H1 (cell line): ENCODE measurements around the gene API5. TPM values are rescaled to one million over a fixed set of nuclear protein-coding genes. Genes with fewer than 3 reads are reported as not detected.

Source experiments
- CTCF ChIA-PET: fragments of 300-600 bp; sonication (Branson Sonifier 250); formaldehyde crosslinking; loops from one replicate; lab custom pipeline; 2021; ENCODE audit not compliant: partially characterized antibody; lab: Charles Lee
- POLR2A ChIA-PET: fragments of 300-600 bp; sonication (Branson Sonifier 250); formaldehyde crosslinking; loops from one replicate; lab custom pipeline; 2021; ENCODE audit warnings: inconsistent platforms; ENCODE audit not compliant: partially characterized antibody; lab: Charles Lee
- DNase-seq, 2 experiments: peaks; one replicate each; pipeline versions ENCODE4 v3.0.0 to v3.0.0-alpha.2; 2010 to 2022; ENCODE audit warnings: low spot score in 2 of 2, low read depth in 1 of 2, mixed read lengths in 1 of 2
- FAIRE-seq: peaks from 2 replicates; lab custom pipeline; 2011; peaks lifted over from hg19 to GRCh38; lab: Jason Lieb, UNC
- H2AFZ ChIP-seq: 2 replicates; pipeline ENCODE4 v1.8.1; 2012; ENCODE audit warnings: low read length, inconsistent platforms
- H2AK5ac ChIP-seq: 2 replicates; pipeline ENCODE4 v1.6.1; 2013; ENCODE audit warnings: low read depth, low read length
- H2BK120ac ChIP-seq: replicated peaks from 2 replicates; pipeline ENCODE3; 2013; ENCODE audit warnings: low read depth, low read length, inconsistent platforms
- H2BK12ac ChIP-seq: 2 replicates; pipeline ENCODE4 v1.6.1; 2013; ENCODE audit warnings: low read depth, low read length
- H2BK15ac ChIP-seq: 2 replicates; pipeline ENCODE4 v1.6.1; 2013; ENCODE audit warnings: low read length
- H2BK20ac ChIP-seq: 2 replicates; pipeline ENCODE4 v1.6.1; 2013; ENCODE audit warnings: low read length
- H2BK5ac ChIP-seq: 2 replicates; pipeline ENCODE4 v1.6.1; 2013; ENCODE audit warnings: low read depth, low read length
- H3K14ac ChIP-seq: 2 replicates; pipeline ENCODE4 v1.6.1; 2013; ENCODE audit warnings: inconsistent platforms; ENCODE audit not compliant: insufficient read length
- H3K18ac ChIP-seq: 2 replicates; pipeline ENCODE4 v1.6.1; 2013; ENCODE audit warnings: low read length; ENCODE audit errors: extremely low read depth
- H3K23ac ChIP-seq: 2 replicates; pipeline ENCODE4 v1.6.1; 2013; ENCODE audit warnings: inconsistent platforms; ENCODE audit not compliant: insufficient read length
- H3K23me2 ChIP-seq: 2 replicates; pipeline ENCODE4 v1.6.1; 2013; ENCODE audit warnings: low read depth, low read length
- H3K27ac ChIP-seq: 2 replicates; pipeline ENCODE4 v1.6.1; 2011; ENCODE audit warnings: low read depth, low read length, inconsistent platforms
- H3K27me3 ChIP-seq, 4 experiments: replicated peaks in 1 of 4; 1 replicate in 1 of 4; 2 replicates in 3 of 4; pipeline versions ENCODE4 v1.6.1 to v1.8.1; 2011 to 2013; ENCODE audit warnings: low read length in 3 of 4, mild to moderate bottlenecking in 3 of 4, inconsistent platforms in 2 of 4, mixed read lengths in 2 of 4, moderate library complexity in 1 of 4; ENCODE audit not compliant: control insufficient read depth in 3 of 4, insufficient read depth in 3 of 4; ENCODE audit errors: extremely low read depth in 1 of 4
- H3K36me3 ChIP-seq, 4 experiments: 2 replicates each; pipeline versions ENCODE4 v1.6.1 to v1.8.1; 2011 to 2013; ENCODE audit warnings: mild to moderate bottlenecking in 4 of 4, low read length in 3 of 4, moderate library complexity in 2 of 4, control low read depth in 1 of 4, inconsistent platforms in 1 of 4; ENCODE audit not compliant: insufficient read depth in 4 of 4, control insufficient read depth in 2 of 4
- H3K4ac ChIP-seq: replicated peaks from 2 replicates; pipeline ENCODE3; 2013; ENCODE audit warnings: low read length, low read depth, mixed read lengths, inconsistent platforms; ENCODE audit not compliant: insufficient read length
- H3K4me1 ChIP-seq, 4 experiments: replicated peaks in 1 of 4; 1 replicate in 1 of 4; 2 replicates in 3 of 4; pipeline versions ENCODE4 v1.6.1 to v1.8.1; 2011 to 2013; ENCODE audit warnings: low read length in 3 of 4, inconsistent platforms in 2 of 4, mixed read lengths in 1 of 4; ENCODE audit not compliant: insufficient read depth in 4 of 4, control insufficient read depth in 3 of 4
- H3K4me2 ChIP-seq, 2 experiments: 2 replicates each; pipeline versions ENCODE4 v1.6.1 to v1.8.1; 2011 to 2013; ENCODE audit warnings: low read depth in 2 of 2, low read length in 2 of 2, control low read depth in 1 of 2, inconsistent platforms in 1 of 2, mild to moderate bottlenecking in 1 of 2; ENCODE audit not compliant: insufficient read depth in 1 of 2
- H3K4me3 ChIP-seq, 4 experiments: fragments of 200-600, 300-600 bp in 1 of 4; sonication (generic), shearing (Covaris generic), sonication (Bioruptor Twin) in 1 of 4; 2 replicates each; pipeline versions ENCODE4 v1.5.1 to v1.8.1; 2011 to 2016; ENCODE audit warnings: low read length in 4 of 4, low read depth in 3 of 4, control low read depth in 2 of 4, inconsistent platforms in 2 of 4, mild to moderate bottlenecking in 2 of 4, mixed read lengths in 1 of 4, moderate library complexity in 1 of 4; ENCODE audit not compliant: insufficient read depth in 2 of 4; ENCODE audit errors: extremely low read depth in 1 of 4
- H3K56ac ChIP-seq: replicated peaks from 2 replicates; pipeline ENCODE3; 2013; ENCODE audit warnings: low read depth, mild to moderate bottlenecking, mixed read lengths, low read length, inconsistent platforms; ENCODE audit not compliant: insufficient read length
- H3K79me1 ChIP-seq: 2 replicates; pipeline ENCODE4 v1.6.1; 2013; ENCODE audit warnings: low read depth, low read length, control low read depth
- H3K79me2 ChIP-seq, 2 experiments: 2 replicates each; pipeline versions ENCODE4 v1.6.1 to v1.8.1; 2012 to 2013; ENCODE audit warnings: low read length in 2 of 2, mild to moderate bottlenecking in 2 of 2, inconsistent platforms in 1 of 2; ENCODE audit not compliant: insufficient read depth in 2 of 2, control insufficient read depth in 1 of 2
- H3K9ac ChIP-seq, 4 experiments: replicated peaks in 1 of 4; 1 replicate in 1 of 4; 2 replicates in 3 of 4; pipeline versions ENCODE4 v1.6.1 to v1.8.1; 2011 to 2013; ENCODE audit warnings: low read depth in 3 of 4, low read length in 3 of 4, control low read depth in 2 of 4, mild to moderate bottlenecking in 2 of 4, moderate library complexity in 2 of 4, inconsistent platforms in 1 of 4; ENCODE audit errors: extremely low read depth in 1 of 4
- H3K9me3 ChIP-seq, 2 experiments: 2 replicates each; pipeline versions ENCODE4 v1.6.1 to v1.8.1; 2012 to 2013; ENCODE audit warnings: mild to moderate bottlenecking in 2 of 2, moderate library complexity in 2 of 2, control low read depth in 1 of 2, inconsistent platforms in 1 of 2, low read depth in 1 of 2, low read length in 1 of 2, mixed read lengths in 1 of 2; ENCODE audit not compliant: insufficient read depth in 2 of 2
- H4K20me1 ChIP-seq, 2 experiments: replicated peaks in 1 of 2; 2 replicates each; pipeline versions ENCODE3 to v1.8.1; 2011 to 2013; ENCODE audit warnings: inconsistent platforms in 2 of 2, low read length in 2 of 2, mild to moderate bottlenecking in 1 of 2; ENCODE audit not compliant: insufficient read depth in 2 of 2, control insufficient read depth in 1 of 2
- H4K5ac ChIP-seq: 2 replicates; pipeline ENCODE4 v1.6.1; 2013; ENCODE audit warnings: low read length, low read depth, mixed read lengths, inconsistent platforms; ENCODE audit not compliant: insufficient read length
- H4K8ac ChIP-seq: 2 replicates; pipeline ENCODE4 v1.8.0; 2013; ENCODE audit warnings: mild to moderate bottlenecking, moderate library complexity, low read length, inconsistent platforms; ENCODE audit not compliant: insufficient read depth; ENCODE audit errors: extremely low read depth
- H4K91ac ChIP-seq: replicated peaks from 2 replicates; pipeline ENCODE3; 2013; ENCODE audit warnings: low read length, mixed read lengths, inconsistent platforms; ENCODE audit not compliant: insufficient read length
- CBX8 ChIP-seq: fragments of 300-800, 300-1000 bp; sonication (generic); IDR thresholded peaks from 2 replicates; pipeline ENCODE4 v1.7.1; 2016; ENCODE audit warnings: low read depth, low read length, borderline replicate concordance
- CTBP2 ChIP-seq: IDR thresholded peaks from 2 replicates; pipeline ENCODE4 v1.7.0; 2011; ENCODE audit warnings: borderline replicate concordance, mild to moderate bottlenecking, moderate library complexity, mixed read lengths, low read length; ENCODE audit not compliant: insufficient read depth, insufficient read length
- JUN ChIP-seq: IDR thresholded peaks from 2 replicates; pipeline ENCODE4 v1.6.1; 2011; ENCODE audit warnings: low read depth, mild to moderate bottlenecking, improper control_type of control experiment, low read length
- PHF8 ChIP-seq: fragments of 200-600 bp; sonication (generic); conservative IDR thresholded peaks from 2 replicates; pipeline ENCODE4 v1.7.1; 2012; ENCODE audit warnings: low read depth, mild to moderate bottlenecking, inconsistent platforms, low read length, moderate library complexity
- RAD21 ChIP-seq, 2 experiments: IDR thresholded peaks in 1 of 2; conservative IDR thresholded peaks in 1 of 2; 2 replicates each; pipeline ENCODE4 v1.6.1; 2011; ENCODE audit warnings: low read depth in 2 of 2, low read length in 2 of 2, improper control_type of control experiment in 1 of 2, inconsistent platforms in 1 of 2, mild to moderate bottlenecking in 1 of 2, moderate library complexity in 1 of 2
- SP1 ChIP-seq: IDR thresholded peaks from 2 replicates; pipeline ENCODE4 v1.6.1; 2011; ENCODE audit warnings: low read depth, low read length
- SRF ChIP-seq: IDR thresholded peaks from 2 replicates; pipeline ENCODE4 v1.6.1; 2011; ENCODE audit warnings: mild to moderate bottlenecking, low read depth, low read length, moderate library complexity
- WGBS, 2 experiments: shearing (Covaris generic) in 1 of 2; methylation state at CpG; one replicate each; pipeline versions ENCODE4 v1.1.6 to v1.1.7; 2013 to 2015; ENCODE audit warnings: low lambda C conversion rate in 2 of 2, mixed read lengths in 2 of 2, inconsistent platforms in 1 of 2, low coverage in 1 of 2, missing lambda C conversion rate in 1 of 2; ENCODE audit not compliant: insufficient replicate concordance in 2 of 2, insufficient coverage in 1 of 2, insufficient read length in 1 of 2; ENCODE audit errors: extremely low coverage in 1 of 2, missing lambda C conversion rate in 1 of 2; 5-methylcytosine and 5-hydroxymethylcytosine counted together
- long read RNA-seq, 2 experiments: library from RNA in 1 of 2; library from capped mRNA in 1 of 2; stranded (forward); transcript quantifications; one replicate each; pipeline ENCODE4 v2.0.0, GENCODE V29; 2021; ENCODE audit warnings: inconsistent platforms in 1 of 2
- polyA minus RNA-seq, 3 experiments: library from RNA; depleted of rRNA, polyadenylated mRNA; stranded (reverse); fragments of >200 nt; gene quantifications; 1 replicate in 2 of 3; 2 replicates in 1 of 3; pipeline ENCODE4 v1.2.3, GENCODE V29; 2011
- polyA plus RNA-seq, 7 experiments: library from polyadenylated mRNA; depleted of rRNA in 3 of 7; stranded (reverse) in 5 of 7; unstranded in 2 of 7; fragments of >200 nt in 5 of 7; fragments of 200-250 nt in 2 of 7; gene quantifications; 1 replicate in 5 of 7; 2 replicates in 1 of 7; 4 replicates in 1 of 7; pipeline versions ENCODE4 v1.2.1 to v1.2.3, GENCODE V29; 2011 to 2013; ENCODE audit warnings: missing spikeins in 2 of 7, mixed read lengths in 2 of 7
- total RNA-seq: library from RNA; stranded (reverse); fragmentation: NEBNext Ultra II Directional; extraction: Animal tissue kit (Norgen Biotek cat#: 25700); gene quantifications from 2 replicates; pipeline ENCODE4 v1.2.1, GENCODE V29; 2021

The API5 gene
- 155 and 158 TPM in 2 replicates for total RNA-seq
- polyA plus RNA-seq (2011; rRNA removed) = 30.6 and 39.1 TPM in 2 replicates
- polyA plus RNA-seq (2011; cell fraction: cytosol; rRNA removed) = 59.4 TPM
- polyA plus RNA-seq (2011; cell fraction: nucleus; rRNA removed) = 21.5 TPM
- polyA plus RNA-seq (2012, experiment 1 of 2) = 63.0 to 97.2 TPM (median 77.3 TPM) in 4 replicates
- 7.3 TPM for polyA plus RNA-seq (2012, experiment 2 of 2)
- polyA plus RNA-seq (2013, experiment 1 of 2) = 85.4 TPM
- polyA plus RNA-seq (2013, experiment 2 of 2) = 86.4 TPM
- polyA minus RNA-seq (2011; rRNA and poly(A)+ RNA removed) = 54.4 and 83.3 TPM in 2 replicates
- polyA minus RNA-seq (2011; cell fraction: cytosol; rRNA and poly(A)+ RNA removed) = 54.5 TPM
- 62.7 TPM for polyA minus RNA-seq (2011; cell fraction: nucleus; rRNA and poly(A)+ RNA removed)
- long read RNA-seq, experiment 1, transcript API5-201 (14 exons, 3,714 nt) = major isoform, 27 of 140 reads
- long read RNA-seq, experiment 1, transcript API5-208 (14 exons, 1,868 nt) = minor isoform, 18 of 140 reads
- long read RNA-seq, experiment 1, partial matches to known transcripts = 37 of 140 reads
- long read RNA-seq, experiment 1, other reads (novel, unspliced or antisense) = 57 of 140 reads
- long read RNA-seq, experiment 2, transcript API5-201 (14 exons, 3,714 nt) = major isoform, 45 of 122 reads
- long read RNA-seq, experiment 2, transcript API5-208 (14 exons, 1,868 nt) = minor isoform, 31 of 122 reads
- long read RNA-seq, experiment 2, partial matches to known transcripts = 33 of 122 reads
- long read RNA-seq, experiment 2, other reads (novel, unspliced or antisense) = 8 of 122 reads

DNA sequence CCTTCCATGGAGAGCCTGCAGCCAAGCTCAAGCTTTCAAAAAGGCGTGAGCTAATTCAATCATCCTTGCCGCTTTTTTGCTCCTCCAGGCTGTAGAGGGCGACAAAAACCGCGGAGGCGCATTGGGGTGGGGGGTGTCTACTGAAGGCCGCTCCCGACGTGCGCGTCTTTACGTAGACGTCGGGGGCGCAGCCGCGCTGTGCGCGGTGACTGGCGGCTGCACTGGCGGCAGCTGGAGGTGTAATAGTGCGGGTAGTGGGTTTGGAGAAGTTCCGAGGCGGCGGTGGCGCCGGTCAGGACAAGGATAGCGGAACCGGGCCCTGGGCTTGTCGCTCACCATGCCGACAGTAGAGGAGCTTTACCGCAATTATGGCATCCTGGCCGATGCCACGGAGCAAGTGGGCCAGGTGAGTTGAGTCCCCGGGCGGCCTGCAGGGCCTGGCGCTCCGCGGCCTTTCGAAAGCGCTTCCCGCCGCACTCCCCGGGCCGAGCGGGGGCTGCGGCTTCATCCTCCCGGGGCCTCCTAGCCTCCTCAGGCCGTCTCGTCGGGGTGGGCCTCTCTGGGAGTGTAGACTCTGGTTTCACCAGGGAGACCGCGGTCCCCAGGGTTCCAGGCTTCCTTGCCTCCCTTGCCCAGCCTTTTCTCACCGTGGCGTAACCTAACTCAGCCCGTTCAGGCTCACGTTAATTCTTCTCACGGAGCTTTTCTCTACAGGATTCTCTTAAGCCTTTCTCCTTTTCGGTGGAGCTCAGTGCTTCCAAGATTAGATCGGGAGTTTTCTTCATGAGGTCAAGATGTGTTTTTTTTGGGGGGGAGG lies at the start of gene API5:
Gene API5, plus strand, starts transcription at position 206 of the 817 bp plus-strand sequence. Its CDS starts 132 bp downstream, at position 338.
- no peaks in the 10 kb centered on the region for H3K9me3 ChIP-seq
- WGBS, 2 experiments = 1% methylated on average over 57 of the region's 60 CpGs; no CpG with 5 or more reads in 1 of the 2 experiments
- peak; percentile 90 to 93 for DNase-seq
- H3K56ac ChIP-seq = peak within 1 kb of the TSS; percentile 59
- H4K91ac ChIP-seq = peak within 1 kb of the TSS; percentile 89
- H2BK120ac ChIP-seq = no peak within 1 kb of the TSS
- H3K4me3 ChIP-seq = peak within 1 kb of the TSS; percentile 81 to 93 (median 86)
- no peaks in the 10 kb centered on the region for H3K79me1 ChIP-seq
- H4K20me1 ChIP-seq = peaks cover 0 to 12% of the 10 kb centered on the region in 2 experiments
- peak within 1 kb of the TSS; percentile 99; the same call in 1 of the 2 replicates for H2AFZ ChIP-seq
- ChIA-PET POLR2A (interaction anchor here (0.6 to 3.2 kb wide), 10 partner anchors 9 to 682 kb away, joined by 3 to 9 read pairs (median 3); partner anchors contain the start of gene TTC17), CTCF (interaction anchor here (0.5 to 1.7 kb wide), 9 partner anchors 9 to 401 kb away, joined by 3 to 15 read pairs (median 4); no protein-coding TSS in a partner anchor)
- H3K4ac ChIP-seq = no peak within 1 kb of the TSS
- peak within 1 kb of the TSS; percentile 78 for H3K27ac ChIP-seq
- no peak within 1 kb of the TSS for H2BK15ac ChIP-seq
- H4K8ac ChIP-seq = peak within 1 kb of the TSS; percentile 92
- peak within 1 kb of the TSS; percentile 60 to 82 for H3K4me2 ChIP-seq
- no peak within 1 kb of the TSS for H2BK12ac ChIP-seq
- no peak within 1 kb of the TSS for H2BK20ac ChIP-seq
- H3K27me3 ChIP-seq = no peaks in the 10 kb centered on the region
- H4K5ac ChIP-seq = peak within 1 kb of the TSS; percentile 47
- H2AK5ac ChIP-seq = no peak within 1 kb of the TSS
- no peak within 1 kb of the TSS for H3K23ac ChIP-seq
- H3K23me2 ChIP-seq = peaks cover 2% of the 10 kb centered on the region; the same call in 1 of the 2 replicates
- no peaks in the 10 kb centered on the region for H3K36me3 ChIP-seq
- peaks cover 23 to 52% of the 10 kb centered on the region in 2 experiments for H3K79me2 ChIP-seq
- peak within 1 kb of the TSS; percentile 76 to 94 (median 86) for H3K9ac ChIP-seq
- peak within 1 kb of the TSS; percentile 44; the same call in 1 of the 2 replicates for H2BK5ac ChIP-seq
- peak within 1 kb of the TSS; percentile 78 for H3K18ac ChIP-seq
- FAIRE-seq = peak; percentile 89
- no peak within 1 kb of the TSS for H3K14ac ChIP-seq
- H3K4me1 ChIP-seq = 0 out of 7 replicates have a peak, but pooled peaks cover 0 to 1% (median 0%) of the 10 kb centered on the region in 4 experiments
- TF ChIP-seq CTBP2 (no peak), CBX8 (no peak), RAD21 (IDR thresholded peaks at IDR 0.05 in 1 of 2, conservative IDR thresholded peaks at IDR 0.05 in 1 of 2; ENCODE audit: low read depth in 2 of 2, low read length in 2 of 2) (peak; percentile 30 to 44; a peak in 3 of 4 replicates), SRF (no peak), PHF8 (peak; percentile 89), SP1 (peak; percentile 33), JUN (no peak)
